ENCODE results near the gene MED16.

GRCh38 chr19:939439-939838 lies 46.5 kb upstream of the MED16 start:
- TF ChIP-seq CTCF (IDR thresholded peaks at IDR 0.05) (no peak), POLR2AphosphoS5 (IDR thresholded peaks at IDR 0.05) (no peak), POLR2A (IDR thresholded peaks at IDR 0.05) (no peak), EP300 (IDR thresholded peaks at IDR 0.05) (no peak)

Data from stomach (tissue), 4 donors.